B cell (primary cell): ENCODE data around the gene OR2W1. TPM values are rescaled to one million over a fixed set of nuclear protein-coding genes. Genes with fewer than 3 reads are reported as not detected.

Source experiments
- ATAC-seq: fragments of 200-7000 bp; cut with Tn5 transposase; one replicate; pipeline ENCODE4 v1.10.0; 2021; ENCODE audit warnings: low read depth, mild to moderate bottlenecking, moderate number of reproducible peaks, moderate library complexity
- CTCF ChIA-PET: fragments of 350-600 bp; sonication (Branson Sonifier 250); formaldehyde crosslinking; loops from one replicate; lab custom pipeline; 2021; ENCODE audit warnings: antibody characterized with exemption, inconsistent platforms; lab: Charles Lee
- POLR2A ChIA-PET: fragments of 350-600 bp; sonication (Branson Sonifier 250); formaldehyde crosslinking; loops from one replicate; lab custom pipeline; 2021; ENCODE audit warnings: antibody characterized with exemption; lab: Charles Lee
- DNase-seq: peaks from one replicate; pipeline ENCODE4 v3.0.0; 2013
- H2AFZ ChIP-seq: 2 replicates; pipeline ENCODE4 v1.6.1; 2012; ENCODE audit warnings: mild to moderate bottlenecking, low read depth, low read length; ENCODE audit not compliant: insufficient read depth, poor library complexity, severe bottlenecking
- H3K27ac ChIP-seq, 2 donors: 1 replicate in 1 of 2; 2 replicates in 1 of 2; pipeline ENCODE4 v1.5.1; 2012 to 2013; ENCODE audit warnings: low read length in 2 of 2, mild to moderate bottlenecking in 2 of 2, moderate library complexity in 1 of 2
- H3K27me3 ChIP-seq, 4 experiments: fragments of 200-600 bp in 1 of 4; sonication (generic) in 1 of 4; replicated peaks in 1 of 4; 1 replicate in 2 of 4; 2 replicates in 2 of 4; pipeline versions ENCODE4 v1.6.1 to v1.7.0; 2013 to 2016; ENCODE audit warnings: low read length in 3 of 4, mild to moderate bottlenecking in 2 of 4, mixed read lengths in 1 of 4, moderate library complexity in 1 of 4; ENCODE audit not compliant: insufficient read depth in 4 of 4, control insufficient read depth in 3 of 4; ENCODE audit errors: control extremely low read depth in 1 of 4
- H3K36me3 ChIP-seq, 2 experiments: replicated peaks in 1 of 2; 1 replicate in 1 of 2; 2 replicates in 1 of 2; pipeline versions ENCODE4 v1.6.1 to v1.7.1; 2013; ENCODE audit warnings: low read length in 1 of 2; ENCODE audit not compliant: insufficient read depth in 2 of 2, control insufficient read depth in 1 of 2; ENCODE audit errors: control extremely low read depth in 1 of 2, extremely low read depth in 1 of 2
- H3K4me1 ChIP-seq, 2 donors: fragments of 200-600 bp in 1 of 2; sonication (generic) in 1 of 2; 1 replicate in 1 of 2; 2 replicates in 1 of 2; pipeline versions ENCODE4 v1.5.1 to v1.6.1; 2013 to 2017; ENCODE audit warnings: low read length in 2 of 2; ENCODE audit not compliant: control insufficient read depth in 2 of 2, insufficient read depth in 2 of 2
- H3K4me2 ChIP-seq: replicated peaks from 2 replicates; pipeline ENCODE3; 2012; ENCODE audit warnings: mild to moderate bottlenecking, low read depth, low read length; ENCODE audit not compliant: poor library complexity, severe bottlenecking
- H3K4me3 ChIP-seq, 5 experiments: fragments of 200-600 bp in 1 of 5; sonication (generic) in 1 of 5; 1 replicate in 3 of 5; 2 replicates in 2 of 5; pipeline versions ENCODE4 v1.5.1 to v1.7.0; 2011 to 2016; ENCODE audit warnings: low read length in 4 of 5, mild to moderate bottlenecking in 4 of 5, low read depth in 2 of 5, control low read depth in 1 of 5, moderate library complexity in 1 of 5; ENCODE audit not compliant: insufficient read depth in 1 of 5; ENCODE audit errors: control extremely low read depth in 1 of 5, extremely low read depth in 1 of 5
- H3K79me2 ChIP-seq: fragments of 200-600 bp; sonication (generic); one replicate; pipeline ENCODE4 v1.6.0; 2016; ENCODE audit warnings: low read length; ENCODE audit not compliant: control insufficient read depth, insufficient read depth
- H3K9ac ChIP-seq: fragments of 200-600 bp; sonication (generic); 2 replicates; pipeline ENCODE4 v1.6.1; 2017; ENCODE audit warnings: mild to moderate bottlenecking, low read length, moderate library complexity
- H3K9me3 ChIP-seq, 3 donors: one replicate each; pipeline versions ENCODE4 v1.6.1 to v1.7.1; 2013; ENCODE audit warnings: low read length in 2 of 3; ENCODE audit not compliant: control insufficient read depth in 2 of 3, insufficient read depth in 1 of 3; ENCODE audit errors: control extremely low read depth in 1 of 3
- H4K20me1 ChIP-seq: 2 replicates; pipeline ENCODE4 v1.6.0; 2012; ENCODE audit warnings: mild to moderate bottlenecking, low read length; ENCODE audit not compliant: insufficient read depth, control insufficient read depth, poor library complexity, severe bottlenecking
- H3K27ac Mint-ChIP-seq: one replicate; pipeline ENCODE4 v1.8.0; 2021; ENCODE audit warnings: mixed read lengths
- H3K27me3 Mint-ChIP-seq: one replicate; pipeline ENCODE4 v1.8.0; 2021; ENCODE audit warnings: mixed read lengths
- H3K4me1 Mint-ChIP-seq: one replicate; pipeline ENCODE4 v1.8.0; 2021; ENCODE audit warnings: mixed read lengths
- H3K4me3 Mint-ChIP-seq: one replicate; pipeline ENCODE4 v1.8.0; 2021; ENCODE audit warnings: mixed read lengths
- H3K9me3 Mint-ChIP-seq: one replicate; pipeline ENCODE4 v1.8.0; 2022; ENCODE audit warnings: mixed read lengths; ENCODE audit not compliant: insufficient read depth
- CTCF ChIP-seq: fragments of 200-600 bp; IDR thresholded peaks from one replicate; pipeline ENCODE4 v1.8.0; 2022; ENCODE audit warnings: antibody characterized with exemption, mild to moderate bottlenecking
- EZH2 ChIP-seq: IDR thresholded peaks from 2 replicates; pipeline ENCODE4 v1.6.1; 2012; ENCODE audit warnings: borderline replicate concordance, low read depth, mild to moderate bottlenecking, moderate library complexity, low read length; ENCODE audit not compliant: insufficient read depth, poor library complexity, severe bottlenecking
- WGBS: methylation state at CpG from one replicate; pipeline ENCODE4 v1.1.5; 2013; ENCODE audit warnings: missing lambda C conversion rate; ENCODE audit not compliant: insufficient coverage; 5-methylcytosine and 5-hydroxymethylcytosine counted together
- intact Hi-C: fragments of 100-400 bp; cut with micrococcal nuclease; formaldehyde crosslinking; loops from one replicate; pipeline ENCODE4 v1.10.0; 2022
- polyA plus RNA-seq: library from polyadenylated mRNA; depleted of rRNA; stranded (reverse); fragments of >200 nt; gene quantifications from 2 replicates; pipeline ENCODE4 v1.2.3, GENCODE V29; 2012
- total RNA-seq, 2 donors: library from RNA; stranded (reverse); fragments of 120-200 nt in 1 of 2; gene quantifications; 1 replicate in 1 of 2; 2 replicates in 1 of 2; pipeline versions ENCODE4 v1.2.3 to v1.2.4, GENCODE V29; 2013 to 2022

OR2W1 gene
- total and polyA plus RNA-seq, 2 donors (not counting 1 experiment from before 2014, with no cell fraction given) = not detected

GRCh38 chr6:29081312-29081711 lies 36.3 kb upstream of the OR2W1 start:
- Histone ChIP-seq H4K20me1 (no peaks in the 10 kb centered on the region), H2AFZ (no peak overlapping the region), H3K27ac (no peak overlapping the region), H3K4me2 (no peak overlapping the region), H3K79me2 (no peaks in the 10 kb centered on the region), H3K27me3 (peaks cover 0 to 8% (median 2%) of the 10 kb centered on the region in 4 experiments), H3K36me3 (no peaks in the 10 kb centered on the region), H3K4me1 (no peaks in the 10 kb centered on the region), H3K9ac (no peak overlapping the region), H3K4me3 (no peak overlapping the region), H3K9me3 (no peaks in the 10 kb centered on the region)
- Mint-ChIP-seq H3K9me3 (no peaks in the 10 kb centered on the region), H3K4me3 (no peak overlapping the region), H3K27ac (no peak overlapping the region), H3K4me1 (no peaks in the 10 kb centered on the region), H3K27me3 (peaks cover 19% of the 10 kb centered on the region)
- ATAC-seq (no peak), DNase-seq (no peak)
- intact Hi-C loops = no loop called here
- POLR2A ChIA-PET = no interaction called here
- TF ChIP-seq CTCF (no peak), EZH2 (no peak)
- CTCF ChIA-PET = no interaction called here

GRCh38 chr6:29079203-29079602 lies 34.2 kb upstream of the OR2W1 start:
- no peak overlapping the region for H3K4me3 Mint-ChIP-seq
- Histone ChIP-seq H3K9ac (no peak overlapping the region), H3K27ac (no peak overlapping the region), H3K36me3 (no peaks in the 10 kb centered on the region), H3K4me2 (no peak overlapping the region), H3K79me2 (no peaks in the 10 kb centered on the region), H3K9me3 (no peaks in the 10 kb centered on the region), H2AFZ (no peak overlapping the region), H3K4me3 (no peak overlapping the region), H3K4me1 (no peaks in the 10 kb centered on the region), H4K20me1 (no peaks in the 10 kb centered on the region), H3K27me3 (peaks cover 0 to 4% (median 2%) of the 10 kb centered on the region in 4 experiments)
- TF ChIP-seq EZH2 (no peak), CTCF (no peak)
- no peaks in the 10 kb centered on the region for H3K4me1 Mint-ChIP-seq
- no peaks in the 10 kb centered on the region for H3K9me3 Mint-ChIP-seq
- DNase-seq (no peak), ATAC-seq (no peak)
- ChIA-PET POLR2A (no interaction called here), CTCF (no interaction called here)
- intact Hi-C loops = no loop called here
- H3K27ac Mint-ChIP-seq = no peak overlapping the region
- peaks cover 22% of the 10 kb centered on the region for H3K27me3 Mint-ChIP-seq
- no CpG with 5 or more reads among the region's 1 CpG for WGBS
